ENCODE results near the gene ANKS1B.

Gene ANKS1B

DNA sequence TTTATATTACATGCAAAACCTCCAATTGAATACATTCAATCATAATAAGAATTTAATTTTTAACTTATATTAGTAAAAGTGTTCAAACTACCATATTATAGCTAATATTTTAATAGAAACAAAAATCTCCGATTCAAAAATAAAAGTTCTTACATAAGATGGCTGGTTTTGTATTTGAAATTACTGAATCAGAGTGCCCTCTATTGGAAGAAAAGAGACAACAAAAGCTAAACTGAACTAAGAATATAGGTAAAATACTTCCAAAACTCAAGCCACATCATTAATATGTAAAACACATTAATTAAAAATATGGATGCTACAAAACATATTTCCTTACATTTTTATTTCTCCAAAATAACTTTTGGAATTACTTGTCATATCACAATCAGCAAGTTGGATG is 216.9 kb downstream of the ANKS1B start:
- POLR2A ChIA-PET (ENCODE audit: low non-redundant PET): no interaction called here
- CTCF ChIA-PET: interaction anchor here (0.6 to 2.2 kb wide), 9 partner anchors 71 to 1079 kb away, joined by 3 to 12 read pairs (median 4); no protein-coding TSS in a partner anchor
- DNase-seq (ENCODE audit: low spot score): peak; percentile 5
- TF ChIP-seq, protein P1, sequence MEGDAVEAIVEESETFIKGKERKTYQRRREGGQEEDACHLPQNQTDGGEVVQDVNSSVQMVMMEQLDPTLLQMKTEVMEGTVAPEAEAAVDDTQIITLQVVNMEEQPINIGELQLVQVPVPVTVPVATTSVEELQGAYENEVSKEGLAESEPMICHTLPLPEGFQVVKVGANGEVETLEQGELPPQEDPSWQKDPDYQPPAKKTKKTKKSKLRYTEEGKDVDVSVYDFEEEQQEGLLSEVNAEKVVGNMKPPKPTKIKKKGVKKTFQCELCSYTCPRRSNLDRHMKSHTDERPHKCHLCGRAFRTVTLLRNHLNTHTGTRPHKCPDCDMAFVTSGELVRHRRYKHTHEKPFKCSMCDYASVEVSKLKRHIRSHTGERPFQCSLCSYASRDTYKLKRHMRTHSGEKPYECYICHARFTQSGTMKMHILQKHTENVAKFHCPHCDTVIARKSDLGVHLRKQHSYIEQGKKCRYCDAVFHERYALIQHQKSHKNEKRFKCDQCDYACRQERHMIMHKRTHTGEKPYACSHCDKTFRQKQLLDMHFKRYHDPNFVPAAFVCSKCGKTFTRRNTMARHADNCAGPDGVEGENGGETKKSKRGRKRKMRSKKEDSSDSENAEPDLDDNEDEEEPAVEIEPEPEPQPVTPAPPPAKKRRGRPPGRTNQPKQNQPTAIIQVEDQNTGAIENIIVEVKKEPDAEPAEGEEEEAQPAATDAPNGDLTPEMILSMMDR (conservative IDR thresholded peaks at IDR 0.05; ENCODE audit: low read depth): peak; percentile 63
- H3K27ac ChIP-seq: no peak overlapping the region

DNA sequence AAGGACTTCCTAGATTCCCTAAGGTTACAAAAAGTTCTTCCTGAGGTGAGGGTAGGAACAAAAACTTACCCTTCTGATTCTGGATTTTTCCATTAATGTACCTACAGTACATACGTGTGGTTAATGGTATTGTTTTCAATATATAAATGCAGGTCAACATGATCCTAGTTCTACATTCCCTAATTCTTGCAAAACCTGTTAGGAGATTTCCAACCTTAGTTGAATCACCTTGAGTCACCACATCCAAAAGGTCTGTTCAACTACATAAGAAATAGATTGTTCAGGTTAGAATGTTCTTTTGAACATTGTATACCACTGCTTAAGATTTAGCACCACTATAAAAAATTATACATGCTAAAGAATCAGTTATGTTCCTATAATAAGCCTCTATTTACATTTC is 218.3 kb downstream of the ANKS1B start:
- no peak overlapping the region for H3K27ac ChIP-seq
- POLR2A ChIA-PET (ENCODE audit: low non-redundant PET): no interaction called here
- no peak for DNase-seq (ENCODE audit: low spot score)
- TF ChIP-seq, protein P1 (conservative IDR thresholded peaks at IDR 0.05; ENCODE audit: low read depth): no peak
- CTCF ChIA-PET: no interaction called here

DNA sequence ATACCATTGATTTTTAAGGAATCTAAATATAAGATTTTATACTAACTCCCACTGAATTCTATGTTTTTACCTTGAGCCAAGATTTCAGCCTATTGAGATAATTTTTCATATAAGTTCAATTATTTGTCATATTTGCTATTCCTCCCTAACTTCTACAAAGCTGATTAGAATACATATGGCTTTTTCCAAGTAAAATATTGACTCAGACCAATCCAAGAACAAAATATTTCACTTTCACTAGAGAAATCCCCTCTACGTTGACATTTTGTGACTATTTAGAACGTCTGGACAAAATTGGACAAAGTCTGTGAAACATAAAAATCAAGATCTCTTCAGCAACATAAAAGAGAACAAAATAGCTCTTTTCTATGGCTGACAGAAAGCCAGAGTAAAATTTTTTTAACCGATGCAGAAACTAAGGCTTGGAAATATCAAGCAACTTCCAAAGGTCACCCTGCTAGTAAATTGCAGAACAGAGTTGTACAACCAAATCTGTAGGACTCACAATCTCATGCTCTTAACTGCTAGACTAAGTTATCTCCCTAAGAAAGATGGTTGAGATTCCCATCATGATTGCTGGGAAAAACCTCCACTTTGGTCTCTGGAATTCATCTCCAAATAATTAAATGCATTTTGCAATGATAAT is 219.1 kb downstream of the ANKS1B start:
- POLR2A ChIA-PET (ENCODE audit: low non-redundant PET): no interaction called here
- no peak for DNase-seq (ENCODE audit: low spot score)
- no peak overlapping the region for H3K27ac ChIP-seq
- TF ChIP-seq, protein P1 (conservative IDR thresholded peaks at IDR 0.05; ENCODE audit: low read depth): no peak
- CTCF ChIA-PET: no interaction called here

DNA sequence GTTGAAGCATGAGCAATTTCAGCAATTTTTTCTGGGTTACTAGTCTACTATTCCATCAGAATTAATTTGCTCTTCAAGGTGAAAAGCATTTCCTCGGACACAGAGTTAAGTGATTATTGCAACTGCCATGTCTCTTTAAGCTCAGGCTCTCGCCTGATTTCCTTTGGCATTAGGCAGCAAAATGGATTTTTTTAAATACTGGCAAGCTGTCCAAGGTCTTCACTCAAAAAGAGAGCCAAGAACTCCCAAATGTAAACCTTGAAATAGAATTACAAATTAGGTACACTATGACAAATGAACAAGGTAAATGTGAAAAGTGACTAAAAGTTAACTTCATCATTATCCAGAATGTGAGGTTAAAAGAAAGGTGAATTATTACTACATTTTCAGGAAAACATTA is 225.3 kb downstream of the ANKS1B start:
- H3K27ac ChIP-seq: no peak overlapping the region
- ChIA-PET POLR2A (ENCODE audit: low non-redundant PET) (no interaction called here), CTCF (no interaction called here)
- TF ChIP-seq, protein P1 (conservative IDR thresholded peaks at IDR 0.05; ENCODE audit: low read depth): no peak
- DNase-seq (ENCODE audit: low spot score): no peak

DNA sequence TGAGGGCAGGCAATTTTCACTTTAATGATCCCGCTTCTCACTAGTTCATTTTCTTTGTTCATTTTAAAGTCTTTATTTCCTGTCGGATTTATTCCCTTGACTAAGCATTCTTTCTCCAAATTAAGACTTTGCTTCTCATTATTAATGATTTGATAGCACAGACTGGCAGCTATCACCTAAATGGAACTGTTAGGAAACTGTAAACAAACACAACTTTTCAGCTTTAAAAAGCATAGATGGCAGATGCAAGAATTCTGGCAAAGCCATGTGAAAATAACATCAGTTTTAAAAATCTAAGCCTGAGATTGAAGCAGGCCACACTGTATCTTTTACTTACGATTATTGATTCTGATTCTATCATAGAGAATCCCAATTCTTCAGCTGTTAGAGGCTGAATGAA is 225.7 kb downstream of the ANKS1B start:
- no peak overlapping the region for H3K27ac ChIP-seq
- CTCF ChIA-PET: no interaction called here
- POLR2A ChIA-PET (ENCODE audit: low non-redundant PET): no interaction called here
- DNase-seq (ENCODE audit: low spot score): no peak
- TF ChIP-seq, protein P1 (conservative IDR thresholded peaks at IDR 0.05; ENCODE audit: low read depth): no peak

DNA sequence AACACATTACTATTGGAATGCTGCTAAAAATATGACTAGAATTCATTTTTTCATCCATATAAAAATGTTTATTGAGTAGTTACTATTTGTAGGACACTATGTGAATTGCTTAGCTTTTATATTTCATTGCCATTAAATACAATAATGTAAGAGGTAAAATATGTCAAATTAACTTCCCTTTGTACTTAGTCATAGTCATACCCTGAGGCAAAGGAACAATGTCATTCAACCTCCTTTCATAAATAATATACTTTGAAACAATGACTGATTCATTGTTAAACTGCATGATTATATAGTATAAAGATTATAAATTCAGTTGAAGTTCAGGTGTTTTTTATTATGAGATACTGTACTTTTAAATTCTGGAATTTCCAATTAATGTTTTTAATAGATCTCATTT is 232.0 kb downstream of the ANKS1B start:
- no peak for DNase-seq (ENCODE audit: low spot score)
- ChIA-PET POLR2A (ENCODE audit: low non-redundant PET) (no interaction called here), CTCF (interaction anchor here (0.5 to 0.6 kb wide), 2 partner anchors 29 to 37 kb away, joined by 3 read pairs; no protein-coding TSS in a partner anchor)
- no peak overlapping the region for H3K27ac ChIP-seq
- TF ChIP-seq, protein P1 (conservative IDR thresholded peaks at IDR 0.05; ENCODE audit: low read depth): no peak
